GM23338 (cell line): Measurements from ENCODE around the gene BLOC1S3. TPM values are rescaled to one million over a fixed set of nuclear protein-coding genes. Genes with fewer than 3 reads are reported as not detected.

ENCODE experiments used
- ATAC-seq: fragments of 200-7000 bp; cut with Tn5 transposase; 3 replicates; pipeline ENCODE4 v1.9.1; 2020
- DNase-seq: peaks from one replicate; pipeline ENCODE4 v3.0.0-alpha.2; 2015; ENCODE audit warnings: low spot score
- H2AFZ ChIP-seq: fragments of 200-600 bp; sonication (generic); 2 replicates; pipeline ENCODE4 v1.8.0; 2016; ENCODE audit warnings: antibody characterized with exemption, mild to moderate bottlenecking, moderate library complexity
- H3F3A ChIP-seq: fragments of 200-600 bp; sonication (generic); replicated peaks from 2 replicates; pipeline ENCODE4 v1.8.0; 2017; ENCODE audit warnings: antibody characterized with exemption, mixed run types, low read depth
- H3K27ac ChIP-seq: fragments of 200-600 bp; sonication (generic); 2 replicates; pipeline ENCODE4 v1.6.1; 2016; ENCODE audit warnings: low read depth
- H3K27me3 ChIP-seq: fragments of 200-600 bp; sonication (generic); 2 replicates; pipeline ENCODE4 v1.8.0; 2016; ENCODE audit warnings: mild to moderate bottlenecking, mixed run types, moderate library complexity; ENCODE audit not compliant: insufficient read depth
- H3K36me3 ChIP-seq: fragments of 200-600 bp; sonication (generic); 2 replicates; pipeline ENCODE4 v1.8.0; 2016; ENCODE audit warnings: mild to moderate bottlenecking; ENCODE audit not compliant: insufficient read depth
- H3K4me1 ChIP-seq: fragments of 200-600 bp; sonication (generic); 2 replicates; pipeline ENCODE4 v1.8.0; 2016; ENCODE audit warnings: mild to moderate bottlenecking, moderate library complexity; ENCODE audit not compliant: insufficient read depth
- H3K4me2 ChIP-seq: fragments of 200-600 bp; sonication (generic); 2 replicates; pipeline ENCODE4 v1.7.1; 2017; ENCODE audit warnings: mixed run types
- H3K4me3 ChIP-seq: fragments of 200-600 bp; sonication (generic); 2 replicates; pipeline ENCODE4 v1.6.1; 2016; ENCODE audit warnings: mixed run types
- H3K79me2 ChIP-seq: fragments of 200-600 bp; sonication (generic); replicated peaks from 2 replicates; pipeline ENCODE4 v1.8.0; 2017; ENCODE audit warnings: mild to moderate bottlenecking; ENCODE audit not compliant: insufficient read depth
- H3K9me2 ChIP-seq: fragments of 200-600 bp; sonication (generic); 2 replicates; pipeline ENCODE4 v1.8.0; 2017; ENCODE audit not compliant: insufficient read depth
- H4K20me1 ChIP-seq: fragments of 200-600 bp; sonication (generic); replicated peaks from 2 replicates; pipeline ENCODE4 v1.8.0; 2017; ENCODE audit warnings: mild to moderate bottlenecking; ENCODE audit not compliant: insufficient read depth
- H3K27ac Mint-ChIP-seq: 2 replicates; pipeline ENCODE4 v1.8.0; 2020; ENCODE audit warnings: inconsistent platforms, mild to moderate bottlenecking, moderate library complexity, mixed read lengths
- H3K27me3 Mint-ChIP-seq: 3 replicates; pipeline ENCODE4 v1.8.0; 2022; ENCODE audit warnings: low read depth, mild to moderate bottlenecking, moderate library complexity, mixed read lengths, inconsistent platforms; ENCODE audit not compliant: insufficient read depth, poor library complexity
- H3K36me3 Mint-ChIP-seq: 3 replicates; pipeline ENCODE4 v1.8.0; 2021; ENCODE audit warnings: low read depth, mild to moderate bottlenecking, inconsistent platforms, moderate library complexity, mixed read lengths
- H3K4me1 Mint-ChIP-seq: 3 replicates; pipeline ENCODE4 v1.8.0; 2020; ENCODE audit warnings: mild to moderate bottlenecking, inconsistent platforms, mixed read lengths
- H3K4me3 Mint-ChIP-seq: 3 replicates; pipeline ENCODE4 v1.8.0; 2021; ENCODE audit warnings: moderate library complexity, mild to moderate bottlenecking, inconsistent platforms, mixed read lengths
- H3K9me3 Mint-ChIP-seq: 3 replicates; pipeline ENCODE4 v1.8.0; 2020; ENCODE audit warnings: moderate library complexity, mild to moderate bottlenecking, inconsistent platforms, mixed read lengths
- CREB1 ChIP-seq: fragments of 250-450 bp; sonication (Bioruptor Pico); IDR thresholded peaks from 2 replicates; pipeline ENCODE4 v1.5.0; 2020; ENCODE audit warnings: low read depth, mild to moderate bottlenecking, moderate library complexity
- JUNB ChIP-seq: IDR thresholded peaks from one replicate; pipeline ENCODE4 v1.6.1; 2016; ENCODE audit warnings: antibody characterized with exemption; ENCODE audit not compliant: unreplicated experiment
- POLR2AphosphoS5 ChIP-seq: IDR thresholded peaks from 2 replicates; pipeline ENCODE4 v1.6.1; 2016; ENCODE audit warnings: antibody characterized with exemption, low read depth
- polyA plus RNA-seq: library from polyadenylated mRNA; unstranded; fragments of >200 nt; fragmentation: Nextera tagmentation; extraction: Ambion mirVana; gene quantifications from 2 replicates; pipeline ENCODE4 v1.2.1, GENCODE V29; 2016
- total RNA-seq: library from RNA; depleted of rRNA; stranded (reverse); fragments of >200 nt; shearing (Covaris generic); gene quantifications from 2 replicates; pipeline ENCODE4 v1.2.3, GENCODE V29; 2014
- TF ChIP-seq, protein P1 (sequence below), 2 experiments: fragments of 200-600 bp in 1 of 2; sonication (generic) in 1 of 2; conservative IDR thresholded peaks; 2 replicates each; pipeline versions ENCODE4 v1.5.1 to v1.6.1; 2016 to 2017; ENCODE audit warnings: antibody characterized with exemption in 2 of 2, low read depth in 2 of 2, mild to moderate bottlenecking in 2 of 2, moderate library complexity in 1 of 2
- TF ChIP-seq, protein P2 (sequence below): IDR thresholded peaks from one replicate; pipeline ENCODE4 v1.6.1; 2018; ENCODE audit warnings: antibody characterized with exemption; ENCODE audit not compliant: unreplicated experiment
- TF ChIP-seq, protein P3 (sequence below): IDR thresholded peaks from 2 replicates; pipeline ENCODE4 v1.6.1; 2016; ENCODE audit warnings: antibody characterized with exemption

Gene BLOC1S3
- total and polyA plus RNA-seq, 2 experiments from 2014 or later, result 2.5 to 15.9 TPM

DNA sequence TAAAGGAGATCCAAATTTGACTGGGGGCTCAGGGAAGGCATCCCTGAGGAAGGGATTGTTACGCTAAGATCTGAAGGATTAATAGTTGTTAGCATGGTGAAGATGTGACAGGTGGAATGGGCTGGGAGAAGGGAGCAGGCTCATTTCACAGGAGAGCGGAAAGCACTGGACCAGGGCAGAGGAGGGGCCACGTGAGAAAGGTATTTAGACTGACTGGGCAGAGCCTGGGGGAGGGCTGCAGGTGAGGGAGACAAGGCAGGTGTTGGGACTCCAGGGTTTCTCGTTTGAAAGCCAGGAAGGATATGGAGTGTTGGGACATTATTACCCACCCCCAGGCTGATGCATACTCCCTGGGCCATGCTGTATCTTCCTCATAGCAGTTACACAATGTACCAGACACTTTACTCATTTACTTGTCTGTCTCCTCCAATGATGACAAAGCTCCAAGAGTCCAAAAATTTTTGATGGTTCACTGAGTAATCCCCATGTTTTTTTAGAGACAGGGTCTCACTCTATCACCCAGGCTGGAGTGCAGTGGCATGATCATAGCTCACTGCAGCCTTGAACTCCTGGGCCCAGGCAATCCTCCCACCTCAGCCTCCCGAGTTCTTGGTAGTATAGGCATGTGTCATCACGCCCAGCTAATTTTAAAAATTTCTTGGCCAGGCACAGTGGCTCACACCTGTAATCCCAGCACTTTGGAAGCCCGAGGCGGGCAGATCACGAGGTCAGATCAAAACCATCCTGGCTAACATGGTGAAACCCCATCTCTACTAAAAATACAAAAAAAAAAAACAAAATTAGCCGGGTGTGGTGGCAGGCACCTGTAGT is 2.9 kb upstream of the BLOC1S3 start (continued):
- TF ChIP-seq, protein P1, sequence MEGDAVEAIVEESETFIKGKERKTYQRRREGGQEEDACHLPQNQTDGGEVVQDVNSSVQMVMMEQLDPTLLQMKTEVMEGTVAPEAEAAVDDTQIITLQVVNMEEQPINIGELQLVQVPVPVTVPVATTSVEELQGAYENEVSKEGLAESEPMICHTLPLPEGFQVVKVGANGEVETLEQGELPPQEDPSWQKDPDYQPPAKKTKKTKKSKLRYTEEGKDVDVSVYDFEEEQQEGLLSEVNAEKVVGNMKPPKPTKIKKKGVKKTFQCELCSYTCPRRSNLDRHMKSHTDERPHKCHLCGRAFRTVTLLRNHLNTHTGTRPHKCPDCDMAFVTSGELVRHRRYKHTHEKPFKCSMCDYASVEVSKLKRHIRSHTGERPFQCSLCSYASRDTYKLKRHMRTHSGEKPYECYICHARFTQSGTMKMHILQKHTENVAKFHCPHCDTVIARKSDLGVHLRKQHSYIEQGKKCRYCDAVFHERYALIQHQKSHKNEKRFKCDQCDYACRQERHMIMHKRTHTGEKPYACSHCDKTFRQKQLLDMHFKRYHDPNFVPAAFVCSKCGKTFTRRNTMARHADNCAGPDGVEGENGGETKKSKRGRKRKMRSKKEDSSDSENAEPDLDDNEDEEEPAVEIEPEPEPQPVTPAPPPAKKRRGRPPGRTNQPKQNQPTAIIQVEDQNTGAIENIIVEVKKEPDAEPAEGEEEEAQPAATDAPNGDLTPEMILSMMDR (conservative IDR thresholded peaks at IDR 0.05; ENCODE audit: low read depth in 2 of 2), result no peak
- TF ChIP-seq, protein P2, sequence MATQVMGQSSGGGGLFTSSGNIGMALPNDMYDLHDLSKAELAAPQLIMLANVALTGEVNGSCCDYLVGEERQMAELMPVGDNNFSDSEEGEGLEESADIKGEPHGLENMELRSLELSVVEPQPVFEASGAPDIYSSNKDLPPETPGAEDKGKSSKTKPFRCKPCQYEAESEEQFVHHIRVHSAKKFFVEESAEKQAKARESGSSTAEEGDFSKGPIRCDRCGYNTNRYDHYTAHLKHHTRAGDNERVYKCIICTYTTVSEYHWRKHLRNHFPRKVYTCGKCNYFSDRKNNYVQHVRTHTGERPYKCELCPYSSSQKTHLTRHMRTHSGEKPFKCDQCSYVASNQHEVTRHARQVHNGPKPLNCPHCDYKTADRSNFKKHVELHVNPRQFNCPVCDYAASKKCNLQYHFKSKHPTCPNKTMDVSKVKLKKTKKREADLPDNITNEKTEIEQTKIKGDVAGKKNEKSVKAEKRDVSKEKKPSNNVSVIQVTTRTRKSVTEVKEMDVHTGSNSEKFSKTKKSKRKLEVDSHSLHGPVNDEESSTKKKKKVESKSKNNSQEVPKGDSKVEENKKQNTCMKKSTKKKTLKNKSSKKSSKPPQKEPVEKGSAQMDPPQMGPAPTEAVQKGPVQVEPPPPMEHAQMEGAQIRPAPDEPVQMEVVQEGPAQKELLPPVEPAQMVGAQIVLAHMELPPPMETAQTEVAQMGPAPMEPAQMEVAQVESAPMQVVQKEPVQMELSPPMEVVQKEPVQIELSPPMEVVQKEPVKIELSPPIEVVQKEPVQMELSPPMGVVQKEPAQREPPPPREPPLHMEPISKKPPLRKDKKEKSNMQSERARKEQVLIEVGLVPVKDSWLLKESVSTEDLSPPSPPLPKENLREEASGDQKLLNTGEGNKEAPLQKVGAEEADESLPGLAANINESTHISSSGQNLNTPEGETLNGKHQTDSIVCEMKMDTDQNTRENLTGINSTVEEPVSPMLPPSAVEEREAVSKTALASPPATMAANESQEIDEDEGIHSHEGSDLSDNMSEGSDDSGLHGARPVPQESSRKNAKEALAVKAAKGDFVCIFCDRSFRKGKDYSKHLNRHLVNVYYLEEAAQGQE, result no peak
- TF ChIP-seq CREB1 (CRISPR knock-in tag), result no peak
- no peak for TF ChIP-seq POLR2AphosphoS5
- no peak for TF ChIP-seq JUNB
- TF ChIP-seq, protein P3, sequence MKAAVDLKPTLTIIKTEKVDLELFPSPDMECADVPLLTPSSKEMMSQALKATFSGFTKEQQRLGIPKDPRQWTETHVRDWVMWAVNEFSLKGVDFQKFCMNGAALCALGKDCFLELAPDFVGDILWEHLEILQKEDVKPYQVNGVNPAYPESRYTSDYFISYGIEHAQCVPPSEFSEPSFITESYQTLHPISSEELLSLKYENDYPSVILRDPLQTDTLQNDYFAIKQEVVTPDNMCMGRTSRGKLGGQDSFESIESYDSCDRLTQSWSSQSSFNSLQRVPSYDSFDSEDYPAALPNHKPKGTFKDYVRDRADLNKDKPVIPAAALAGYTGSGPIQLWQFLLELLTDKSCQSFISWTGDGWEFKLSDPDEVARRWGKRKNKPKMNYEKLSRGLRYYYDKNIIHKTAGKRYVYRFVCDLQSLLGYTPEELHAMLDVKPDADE, result no peak

DNA sequence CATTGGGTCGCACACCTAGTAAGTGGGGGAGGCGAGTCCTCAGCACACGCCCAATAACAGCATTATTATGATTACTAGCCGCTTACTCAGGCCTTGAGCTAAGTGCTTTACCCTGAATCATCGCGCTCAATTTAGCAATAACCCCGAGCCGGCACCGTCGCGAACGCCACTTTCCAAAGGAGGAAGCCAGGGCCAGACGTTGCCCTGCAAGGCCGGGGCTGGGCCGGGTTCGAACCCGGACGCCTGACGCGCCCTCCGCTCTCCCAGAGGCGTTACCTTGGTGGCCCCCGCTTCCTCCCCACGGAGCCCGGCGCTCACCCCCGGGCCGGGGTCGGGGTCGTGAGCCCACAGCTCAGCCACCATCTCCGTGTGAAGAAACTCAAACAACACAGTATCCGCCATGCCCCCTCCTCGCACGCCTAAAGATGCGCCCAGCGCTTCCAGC is 745 bp upstream of the BLOC1S3 start, which contains the start of gene TRAPPC6A:
Gene TRAPPC6A (minus strand): TSS at position 421 of the 445 bp plus-strand sequence. CDS start 19 bp downstream, at position 402.
- no peaks in the 10 kb centered on the region for H3K36me3 ChIP-seq
- peaks cover 3% of the 10 kb centered on the region; the same call in 1 of the 2 replicates for H3K4me1 ChIP-seq
- peak; percentile 8 for ATAC-seq
- Mint-ChIP-seq H3K4me3 (peak within 1 kb of the TSS; percentile 95), H3K9me3 (no peaks in the 10 kb centered on the region), H3K27ac (peak within 1 kb of the TSS; percentile 96), H3K36me3 (peaks cover 3% of the 10 kb centered on the region; the same call in 1 of the 3 replicates), H3K4me1 (no peaks in the 10 kb centered on the region; the same call in 2 of the 3 replicates), H3K27me3 (peaks cover 22% of the 10 kb centered on the region)
- peak within 1 kb of the TSS; percentile 64 for H3K4me3 ChIP-seq
- peak; percentile 64 for DNase-seq
- H3K27me3 ChIP-seq, result peaks cover 6% of the 10 kb centered on the region; the same call in 1 of the 2 replicates
- TF ChIP-seq, protein P2, result no peak
- TF ChIP-seq POLR2AphosphoS5, result peak; percentile 81
- no peaks in the 10 kb centered on the region for H3K9me2 ChIP-seq
- 0 out of 2 replicates have a peak, but pooled peaks cover 4% of the 10 kb centered on the region for H3F3A ChIP-seq
- peaks cover 15% of the 10 kb centered on the region for H3K79me2 ChIP-seq
- H3K4me2 ChIP-seq, result peak within 1 kb of the TSS; percentile 98
- H4K20me1 ChIP-seq, result no peaks in the 10 kb centered on the region
- H2AFZ ChIP-seq, result peak within 1 kb of the TSS; percentile 94
- peak within 1 kb of the TSS; percentile 7 for H3K27ac ChIP-seq
